SK-N-MC (cell line): ENCODE data around the gene POLR2H.

Experiments
- EZH2 ChIP-seq: fragments of 200-600 bp; sonication (generic); IDR thresholded peaks from one replicate; pipeline ENCODE4 v1.6.1; 2017; ENCODE audit warnings: antibody characterized with exemption
- POLR2AphosphoS5 ChIP-seq: IDR thresholded peaks from 2 replicates; pipeline ENCODE4 v1.6.1; 2012; ENCODE audit warnings: mild to moderate bottlenecking, low read depth, low read length, borderline replicate concordance

DNA sequence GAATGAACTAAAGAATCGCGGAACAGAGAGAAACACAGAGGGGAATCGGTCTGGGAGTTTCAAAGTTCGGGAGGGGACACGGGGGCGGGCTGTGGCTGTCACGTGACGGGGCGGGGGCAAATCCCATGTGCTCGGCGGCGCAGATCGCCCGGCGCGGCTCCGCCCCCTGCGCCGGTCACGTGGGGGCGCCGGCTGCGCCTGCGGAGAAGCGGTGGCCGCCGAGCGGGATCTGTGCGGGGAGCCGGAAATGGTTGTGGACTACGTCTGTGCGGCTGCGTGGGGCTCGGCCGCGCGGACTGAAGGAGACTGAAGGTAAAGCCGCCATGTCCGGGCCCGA is 47.2 kb upstream of the POLR2H start, which contains the start of gene EIF4G1:
- TF ChIP-seq POLR2AphosphoS5 (peak; percentile 67), EZH2 (no peak)
